Liver (tissue), 3 donors: ENCODE measurements around the gene PDLIM5.

Experiments
- ATF3 ChIP-seq: IDR thresholded peaks from 2 replicates; pipeline ENCODE4 v1.6.1; 2016; ENCODE audit warnings: antibody characterized with exemption
- CTCF ChIP-seq: fragments of 150-350 bp; IDR thresholded peaks from 2 replicates; pipeline ENCODE4 v1.5.1; 2017; ENCODE audit warnings: improper control_type of control experiment, low read depth, low read length; ENCODE audit not compliant: missing input control
- EGR1 ChIP-seq, 2 donors: IDR thresholded peaks; 2 replicates each; pipeline ENCODE4 v1.6.1; 2016 to 2018; ENCODE audit warnings: antibody characterized with exemption in 2 of 2, low read depth in 2 of 2
- FOXA2 ChIP-seq: IDR thresholded peaks from 2 replicates; pipeline ENCODE4 v1.6.1; 2016; ENCODE audit warnings: antibody characterized with exemption
- GABPA ChIP-seq, 2 donors: IDR thresholded peaks in 1 of 2; conservative IDR thresholded peaks in 1 of 2; 2 replicates each; pipeline ENCODE4 v1.6.1; 2016; ENCODE audit warnings: antibody characterized with exemption in 2 of 2, mild to moderate bottlenecking in 1 of 2, moderate library complexity in 1 of 2
- HNF4A ChIP-seq, 2 donors: conservative IDR thresholded peaks; 2 replicates each; pipeline ENCODE4 v1.6.1; 2016; ENCODE audit warnings: antibody characterized with exemption in 2 of 2, mild to moderate bottlenecking in 2 of 2
- RAD21 ChIP-seq, 2 donors: IDR thresholded peaks; 2 replicates each; pipeline ENCODE4 v1.6.1; 2016; ENCODE audit warnings: antibody characterized with exemption in 2 of 2, mild to moderate bottlenecking in 2 of 2
- REST ChIP-seq: IDR thresholded peaks from 2 replicates; pipeline ENCODE4 v1.6.1; 2016; ENCODE audit warnings: antibody characterized with exemption, mild to moderate bottlenecking
- RXRA ChIP-seq, 2 donors: IDR thresholded peaks; 2 replicates each; pipeline ENCODE4 v1.6.1; 2017 to 2018; ENCODE audit warnings: antibody characterized with exemption in 2 of 2, mild to moderate bottlenecking in 1 of 2
- SP1 ChIP-seq: IDR thresholded peaks from 2 replicates; pipeline ENCODE4 v1.6.1; 2018; ENCODE audit warnings: antibody characterized with exemption, mild to moderate bottlenecking
- TAF1 ChIP-seq: conservative IDR thresholded peaks from 2 replicates; pipeline ENCODE4 v1.6.1; 2016; ENCODE audit warnings: antibody characterized with exemption, mild to moderate bottlenecking
- YY1 ChIP-seq: IDR thresholded peaks from 2 replicates; pipeline ENCODE4 v1.6.1; 2016; ENCODE audit warnings: antibody characterized with exemption, mild to moderate bottlenecking
- donor health status: healthy.
- donor health status: healthy.

GRCh38 chr4:94511591-94511990 lies 59.8 kb downstream of the PDLIM5 start:
- TF ChIP-seq CTCF: no peak
- no peak for TF ChIP-seq YY1
- no peak for TF ChIP-seq RXRA (IDR thresholded peaks at IDR 0.05)
- no peak for TF ChIP-seq HNF4A (conservative IDR thresholded peaks at IDR 0.05)
- TF ChIP-seq ATF3: no peak
- no peak for TF ChIP-seq TAF1
- TF ChIP-seq EGR1 (IDR thresholded peaks at IDR 0.05; ENCODE audit: low read depth in 2 of 2): no peak
- no peak for TF ChIP-seq FOXA2
- no peak for TF ChIP-seq RAD21 (IDR thresholded peaks at IDR 0.05)
- TF ChIP-seq SP1: no peak
- no peak for TF ChIP-seq GABPA (IDR thresholded peaks at IDR 0.05 in 1 of 2, conservative IDR thresholded peaks at IDR 0.05 in 1 of 2)
- TF ChIP-seq REST: no peak
